HG03066 (cell line): ENCODE measurements around the gene NUP93.

Experiments
- ATAC-seq: cut with Tn5 transposase; IDR thresholded peaks from one replicate; pipeline ENCODE4 v1.9.1; 2021; ENCODE audit warnings: low read depth; ENCODE audit not compliant: unreplicated experiment

Gene NUP93

DNA sequence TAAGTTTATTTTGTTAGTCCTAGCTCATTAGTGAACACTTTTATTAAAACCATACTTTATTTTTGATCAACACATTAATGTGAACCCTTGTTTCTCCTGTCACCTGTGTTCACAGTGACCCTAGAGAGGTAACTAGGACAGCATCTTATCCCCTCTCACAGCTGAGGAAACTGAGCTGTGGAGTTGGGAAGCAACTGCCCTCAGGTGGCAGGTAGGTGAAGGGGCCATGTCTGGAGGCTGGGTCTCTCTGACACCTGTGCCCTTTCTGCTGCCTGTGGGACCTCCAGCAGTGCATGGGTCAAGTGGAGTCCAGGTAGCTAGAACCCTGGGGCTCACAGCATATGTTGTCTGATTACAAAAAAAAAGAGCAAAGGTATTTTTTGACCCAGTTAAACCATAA lies 112.2 kb downstream of the NUP93 start:
- no peak for ATAC-seq

DNA sequence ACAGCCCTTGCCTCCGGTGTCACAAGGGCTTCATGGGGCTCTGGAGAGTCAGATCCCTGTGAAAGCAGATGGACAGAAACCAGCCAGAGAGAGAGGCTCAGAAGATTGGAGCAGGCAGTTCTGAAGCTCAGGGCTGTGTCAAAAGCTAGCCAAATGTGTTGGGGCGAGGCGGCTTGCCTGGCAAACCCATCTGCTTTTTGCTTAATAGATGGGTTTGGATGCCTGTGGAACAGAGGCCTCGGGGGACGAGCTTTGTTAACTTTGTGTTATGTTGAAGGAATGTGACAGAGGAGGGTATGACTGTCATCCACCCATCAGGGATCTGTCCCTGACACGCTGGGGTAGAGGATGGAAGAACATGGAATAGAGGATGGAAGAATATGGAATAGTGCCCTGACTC lies 114.1 kb downstream of the NUP93 start:
- ATAC-seq = no peak

DNA sequence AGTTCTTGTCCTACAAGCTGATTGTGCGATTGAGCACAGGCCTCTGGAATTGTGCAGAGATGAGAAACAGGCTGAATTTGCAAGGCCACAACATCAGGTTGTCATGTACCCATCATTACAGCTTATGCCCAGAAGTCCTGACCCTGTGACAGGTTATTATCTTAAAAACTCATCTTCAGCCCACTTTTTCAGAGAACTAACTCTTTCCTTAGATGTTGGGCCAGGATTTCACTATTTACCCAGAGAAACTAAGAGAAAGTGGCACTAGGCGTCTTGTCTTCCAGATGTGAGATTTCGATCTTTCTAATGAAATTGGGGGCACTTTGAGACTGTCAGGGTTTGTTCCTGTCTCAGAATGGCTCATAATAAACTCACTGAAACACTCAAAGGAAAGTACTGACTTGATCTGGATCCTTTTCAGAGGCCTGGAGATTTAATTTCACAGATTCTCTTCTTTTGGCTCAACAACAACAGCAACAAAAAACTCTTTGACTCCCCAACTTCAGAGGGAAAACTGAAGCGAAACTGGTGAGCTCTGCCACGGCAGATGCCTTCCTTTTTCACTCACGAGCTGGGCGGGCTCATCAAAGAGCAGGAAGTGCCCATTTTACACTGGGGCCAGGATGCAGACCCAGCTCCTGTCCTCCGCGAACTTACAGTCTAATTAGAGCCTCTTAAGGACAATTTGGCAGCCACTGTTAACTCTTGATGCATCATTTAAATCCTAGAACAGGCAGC lies 117.4 kb downstream of the NUP93 start:
- no peak for ATAC-seq

DNA sequence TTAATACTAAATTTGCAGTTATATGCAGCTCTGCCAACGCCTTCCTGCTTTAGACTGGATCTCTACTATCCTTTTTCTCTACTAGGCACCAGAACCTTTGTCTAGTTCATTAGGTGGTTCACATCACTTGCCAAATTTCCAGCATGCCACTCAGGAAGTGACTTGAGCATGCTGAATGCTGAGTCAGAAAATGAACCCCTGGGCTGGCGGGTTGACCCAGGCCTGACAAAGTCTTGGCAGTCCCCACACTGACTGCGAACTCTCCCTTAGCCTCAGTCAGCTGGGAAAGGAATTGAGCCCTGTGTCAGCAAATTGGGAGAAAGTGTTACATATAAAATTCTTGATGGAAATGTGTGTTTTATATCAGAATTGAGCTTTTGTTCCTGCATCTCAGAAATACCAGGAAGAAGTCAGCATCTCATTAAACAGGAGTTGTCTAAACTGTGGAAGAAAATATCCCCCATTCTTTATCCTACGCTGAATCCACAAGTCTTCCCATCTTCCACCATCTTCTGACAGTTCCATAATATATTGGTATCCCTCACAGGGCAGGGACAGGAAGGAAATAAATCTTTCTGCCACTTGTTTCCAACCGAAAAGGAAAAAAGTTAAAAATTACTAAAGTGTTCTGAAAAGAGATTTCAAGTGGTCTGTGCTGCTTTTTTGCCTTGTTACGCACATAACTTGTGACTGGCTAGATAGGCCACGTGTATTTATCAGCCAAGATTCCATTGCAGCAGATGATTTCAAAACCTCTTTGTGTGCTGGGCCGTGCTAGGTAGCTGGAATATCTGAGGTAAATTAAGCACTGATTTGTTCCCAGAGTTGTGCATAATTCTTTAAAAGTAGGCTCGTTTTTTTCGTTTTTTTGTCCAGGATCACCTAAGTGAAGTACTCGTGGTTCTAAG lies 118.4 kb downstream of the NUP93 start:
- ATAC-seq = no peak

DNA sequence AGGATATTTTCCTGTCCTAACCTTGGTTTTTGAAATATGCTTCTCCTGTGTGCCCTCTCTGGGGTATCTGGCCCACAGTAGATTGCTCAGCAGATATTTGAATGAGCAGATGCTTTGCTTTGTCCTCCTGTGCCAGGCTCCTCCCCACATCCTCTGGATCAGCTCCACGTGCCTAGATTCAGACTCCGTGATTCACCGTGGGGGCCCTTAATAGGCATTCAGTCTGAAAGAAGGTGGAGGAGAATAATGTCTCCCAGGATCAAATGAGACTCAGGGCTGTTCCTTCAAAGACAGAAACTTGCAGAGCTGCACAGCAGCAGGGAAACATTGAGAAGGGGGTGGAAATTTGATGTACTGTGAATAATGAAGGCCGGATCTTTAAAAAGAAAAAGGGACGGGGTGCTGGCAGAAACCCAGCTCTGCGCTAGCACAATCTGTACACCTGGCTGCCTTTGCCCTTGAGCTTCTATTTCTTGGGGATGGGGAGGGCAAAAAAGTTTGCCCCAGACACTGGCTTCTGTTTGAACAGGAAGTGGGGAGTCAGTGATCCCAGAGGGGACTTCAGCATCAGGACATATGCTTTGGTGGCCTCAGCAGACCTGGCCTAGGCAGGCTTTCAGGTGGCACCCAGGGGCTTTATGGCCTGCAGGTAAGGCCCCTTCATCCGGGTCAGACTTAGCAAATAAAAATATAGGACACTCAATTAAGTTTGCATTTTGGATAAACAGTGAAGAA lies 119.2 kb downstream of the NUP93 start:
- ATAC-seq = no peak

DNA sequence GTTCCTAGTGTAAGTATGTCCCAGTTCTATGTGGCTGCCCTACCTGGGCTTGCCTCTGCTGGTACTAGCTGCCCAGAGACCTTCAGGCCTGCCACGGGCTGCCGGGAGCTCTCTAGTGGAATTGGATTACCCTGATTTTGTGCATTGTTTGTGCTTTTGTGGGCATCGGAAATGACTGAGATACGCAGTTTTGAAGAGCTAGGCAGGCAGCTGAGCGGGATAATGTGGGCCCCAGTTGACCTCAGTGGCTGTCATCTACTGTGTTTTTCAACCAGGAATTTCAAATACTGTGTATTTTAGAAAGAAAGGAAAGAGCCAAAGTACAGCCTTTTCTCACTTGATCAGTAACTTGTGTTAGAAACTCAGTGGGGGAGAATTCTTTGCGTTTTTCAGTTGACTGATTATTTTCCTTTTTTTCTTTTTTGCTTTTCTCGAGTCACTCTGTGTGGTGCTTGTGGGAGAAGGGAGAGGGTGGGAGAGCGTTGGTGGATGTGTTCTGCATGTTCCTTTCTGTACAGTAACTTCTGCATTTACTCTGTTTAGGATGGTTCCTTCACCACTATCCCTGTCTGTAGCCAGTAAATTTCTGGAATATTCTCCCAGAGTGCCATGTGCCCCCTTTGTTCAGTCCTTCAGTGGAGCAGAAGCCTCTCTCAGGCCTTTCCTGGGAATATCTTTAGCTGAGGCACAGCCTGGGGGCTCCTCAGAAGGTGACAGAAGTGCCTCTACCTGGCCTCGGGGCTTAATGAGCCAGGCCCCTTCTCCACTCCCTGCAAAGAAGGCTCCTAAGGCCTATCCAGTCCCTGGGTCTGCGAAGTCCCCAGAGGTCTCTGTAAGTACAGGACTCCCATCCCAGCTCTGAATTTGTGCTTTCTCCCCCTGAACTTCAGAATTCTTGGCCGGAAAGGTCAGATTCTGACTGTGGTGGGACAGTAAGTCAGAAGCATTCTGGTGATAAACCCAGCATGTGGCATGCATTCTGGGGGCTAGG lies 120.1 kb downstream of the NUP93 start:
- ATAC-seq = no peak

DNA sequence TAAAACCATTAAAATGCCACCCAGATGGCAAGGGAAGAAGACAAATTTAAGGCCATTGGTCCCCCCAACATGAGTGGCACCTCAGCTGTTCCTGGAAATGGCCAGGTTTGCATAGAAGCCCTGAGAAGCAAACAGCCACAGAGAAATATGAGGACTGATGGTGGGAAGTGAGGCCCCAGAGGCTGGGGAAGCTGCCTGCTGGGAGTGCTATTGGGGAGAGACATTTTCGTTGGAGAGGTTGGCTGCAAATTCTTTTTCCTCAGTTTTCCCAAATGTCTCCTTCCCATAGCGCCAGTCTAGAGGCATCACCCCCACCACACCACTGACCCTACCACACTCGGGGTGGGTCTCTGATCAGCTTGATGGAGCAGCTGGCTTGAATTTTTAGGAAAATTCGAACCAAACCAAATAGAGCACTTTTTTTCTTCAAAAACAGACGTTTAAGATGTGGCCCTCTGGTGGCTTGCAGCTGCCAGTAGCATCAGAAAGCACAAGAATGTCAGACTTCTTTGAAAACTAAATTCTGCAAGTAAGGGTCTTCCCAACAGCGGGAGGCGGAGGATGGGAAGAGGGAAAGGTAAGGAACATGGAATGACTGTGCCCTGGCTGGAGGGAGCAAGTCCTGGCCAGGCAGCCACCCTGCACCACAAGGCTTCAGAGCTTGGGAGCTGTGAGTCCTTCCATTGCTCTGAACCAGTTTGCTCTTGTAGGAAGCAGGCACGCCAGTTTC lies 121.9 kb downstream of the NUP93 start:
- ATAC-seq = no peak

DNA sequence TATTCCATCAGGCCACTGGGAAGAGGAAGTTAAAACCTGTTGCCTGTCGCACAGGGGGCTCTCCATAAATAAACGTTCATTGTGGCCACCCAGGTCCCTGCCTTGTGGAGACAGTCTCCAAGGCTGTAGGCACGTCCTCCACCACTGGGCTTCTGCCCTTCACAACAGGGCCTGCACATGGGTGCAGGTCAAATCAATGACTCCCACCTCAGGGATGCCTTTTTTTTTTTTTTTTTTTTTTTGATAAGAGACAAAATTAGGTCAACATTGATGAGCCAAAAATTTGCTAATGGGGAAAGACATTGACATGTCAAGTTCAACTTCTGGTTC lies 122.4 kb downstream of the NUP93 start:
- ATAC-seq = no peak

DNA sequence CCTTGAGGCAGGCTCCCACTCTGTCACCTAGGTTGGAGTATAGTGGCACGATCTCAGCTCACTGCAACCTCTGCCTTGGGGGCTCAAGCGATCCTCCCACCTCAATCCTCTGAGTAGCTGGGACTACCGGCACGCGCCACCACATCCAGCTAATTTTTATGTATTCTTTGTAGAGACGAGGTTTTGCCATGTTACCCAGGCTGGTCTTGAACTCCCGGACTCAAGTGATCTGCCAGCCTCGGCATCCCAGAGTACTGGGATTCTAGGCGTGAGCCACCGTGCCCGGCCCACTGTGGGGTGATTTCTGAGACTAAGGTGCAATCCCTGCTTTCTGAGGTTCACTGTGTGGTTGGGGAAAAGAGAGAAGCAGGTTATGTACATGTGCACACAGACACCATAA lies 123.0 kb downstream of the NUP93 start:
- no peak for ATAC-seq

DNA sequence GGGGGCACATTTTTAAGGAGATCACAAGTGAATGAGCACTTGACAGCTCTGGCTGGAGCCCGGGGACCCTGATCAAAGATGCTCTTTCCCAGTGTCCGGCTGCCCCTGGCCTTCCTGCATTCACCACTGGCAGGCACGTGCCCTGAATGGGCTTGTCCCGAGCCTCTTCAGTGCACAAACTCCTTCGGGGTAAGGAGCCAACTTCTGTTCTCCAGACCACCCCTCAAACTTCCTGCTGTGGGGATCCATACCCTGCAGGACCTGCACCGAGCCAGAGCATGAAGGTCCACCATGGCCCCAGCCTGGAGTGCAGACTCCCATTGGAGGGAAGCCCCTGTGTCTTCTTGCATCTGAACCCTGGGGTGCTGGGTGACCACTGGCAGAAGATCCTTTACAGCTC lies 125.3 kb downstream of the NUP93 start:
- no peak for ATAC-seq

DNA sequence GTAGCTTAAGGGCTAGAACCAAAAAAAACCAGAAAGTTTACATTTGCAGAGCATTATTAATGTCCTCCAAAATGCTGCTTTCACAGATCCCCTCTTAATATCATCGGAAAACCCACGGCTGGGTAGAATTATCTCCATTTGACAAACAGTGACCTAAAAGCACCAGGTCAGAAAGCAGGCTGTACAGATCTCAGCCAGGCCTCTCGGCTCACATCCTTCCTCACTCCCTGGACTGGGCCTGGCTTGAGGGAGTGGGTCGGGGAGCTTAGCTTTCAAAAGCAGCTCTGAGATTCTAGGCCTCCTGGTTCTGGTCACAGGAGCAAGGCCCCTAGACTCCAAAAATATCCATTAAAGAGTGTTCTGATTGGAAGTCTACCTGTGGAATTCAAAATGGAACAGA lies 126.0 kb downstream of the NUP93 start:
- no peak for ATAC-seq

DNA sequence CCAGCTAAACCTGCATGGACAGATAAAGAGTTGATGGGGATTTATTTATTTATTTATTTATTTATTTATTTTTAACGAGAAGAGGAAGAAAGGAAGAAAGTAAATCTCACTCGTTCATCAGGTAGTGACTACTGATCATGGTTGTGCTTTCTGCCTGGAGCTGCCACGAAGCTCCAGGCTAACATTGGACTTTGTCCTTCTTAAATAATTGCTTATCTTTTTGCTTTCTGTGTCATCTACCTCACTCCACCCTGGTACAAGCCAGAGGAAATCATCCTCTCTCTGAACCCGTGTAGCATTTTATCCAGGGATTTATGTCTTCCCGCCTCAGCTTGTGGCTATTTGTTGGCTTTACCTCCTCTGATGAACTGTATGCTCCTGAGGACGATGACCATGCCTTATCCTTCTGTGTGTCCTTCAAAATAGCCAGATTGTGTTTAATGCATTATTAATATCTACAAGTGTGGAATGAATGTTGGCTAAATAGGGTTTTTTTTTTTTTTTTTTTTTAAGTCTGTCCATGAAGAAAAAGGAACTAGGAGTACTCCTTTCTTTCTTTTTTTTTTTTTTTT lies 127.0 kb downstream of the NUP93 start:
- no peak for ATAC-seq

DNA sequence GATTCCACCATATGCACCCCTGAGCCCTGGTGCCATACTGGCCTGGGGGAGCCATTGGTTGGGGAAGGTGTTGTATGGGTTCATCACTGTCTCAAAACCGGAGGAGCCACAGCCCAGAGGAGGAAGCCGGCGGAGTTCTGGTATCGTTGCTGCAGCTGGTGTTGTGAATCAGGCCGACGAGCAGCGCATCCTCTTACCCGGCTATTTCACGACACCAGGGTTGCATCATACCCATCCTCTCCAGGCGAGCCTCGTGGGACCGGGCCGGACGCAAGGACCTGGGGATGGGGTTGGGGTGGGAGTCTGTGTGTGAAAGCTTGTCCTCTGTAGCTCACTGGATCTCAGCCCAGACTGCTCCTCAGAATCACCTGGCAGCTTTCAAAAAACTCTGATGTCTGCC lies 128.4 kb downstream of the NUP93 start:
- ATAC-seq = no peak

DNA sequence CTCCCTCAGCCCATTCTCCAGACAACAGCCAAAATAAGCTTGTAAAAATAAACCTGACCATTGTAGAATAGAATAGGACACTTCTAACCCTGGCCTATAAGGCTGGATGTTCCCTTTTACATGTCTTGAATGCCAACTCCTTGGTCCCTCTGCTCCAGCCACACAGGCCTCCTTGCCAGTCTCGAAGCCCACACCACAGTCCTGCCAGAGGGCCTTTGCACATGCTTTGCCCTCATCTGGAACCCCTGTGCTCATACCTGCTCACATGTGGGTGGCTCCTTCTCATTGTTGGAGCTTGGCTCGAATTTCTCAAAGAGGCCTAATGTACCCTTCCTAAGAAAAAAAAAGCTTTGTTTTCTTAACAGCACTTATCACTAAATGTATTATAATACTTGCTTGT lies 129.7 kb downstream of the NUP93 start:
- no peak for ATAC-seq

DNA sequence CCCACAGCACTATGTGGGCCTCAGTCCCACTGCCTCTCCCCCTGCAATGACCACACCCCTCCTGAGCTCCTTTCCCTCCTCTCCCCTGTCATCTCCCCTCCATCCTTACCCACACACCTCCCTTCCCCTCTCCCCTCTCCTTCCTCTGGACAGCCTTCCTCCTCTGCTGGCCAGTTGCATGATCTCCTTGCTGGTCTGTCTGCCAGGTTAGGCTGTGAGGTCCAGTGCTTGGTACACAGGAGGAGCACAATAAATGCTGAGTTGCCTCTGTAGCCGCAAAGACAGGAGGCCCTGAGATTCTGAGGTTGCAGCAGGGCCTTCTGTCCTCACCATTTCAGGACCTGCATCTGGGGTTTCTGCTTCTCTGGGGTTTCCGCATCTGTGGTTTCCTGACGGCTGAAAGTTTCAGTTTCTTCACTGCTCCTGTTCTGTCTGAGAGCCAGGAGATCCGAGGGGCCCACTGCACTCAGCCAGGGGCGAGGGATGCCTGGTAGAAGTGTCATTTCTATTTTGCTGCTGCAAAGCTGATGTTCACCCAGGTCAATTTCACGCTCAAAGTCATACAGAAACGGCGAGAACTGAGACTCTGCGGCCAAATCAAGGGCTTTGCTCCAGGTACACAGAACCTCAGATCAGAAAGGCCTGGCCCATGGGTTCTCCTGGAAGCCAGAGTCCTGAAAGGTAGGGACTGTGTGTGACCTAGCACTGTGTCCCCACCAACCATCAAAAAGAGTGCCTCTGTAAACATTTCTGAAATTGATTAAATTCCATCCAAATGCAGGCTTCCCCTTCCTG lies 130.5 kb downstream of the NUP93 start:
- ATAC-seq = peak; percentile 92

DNA sequence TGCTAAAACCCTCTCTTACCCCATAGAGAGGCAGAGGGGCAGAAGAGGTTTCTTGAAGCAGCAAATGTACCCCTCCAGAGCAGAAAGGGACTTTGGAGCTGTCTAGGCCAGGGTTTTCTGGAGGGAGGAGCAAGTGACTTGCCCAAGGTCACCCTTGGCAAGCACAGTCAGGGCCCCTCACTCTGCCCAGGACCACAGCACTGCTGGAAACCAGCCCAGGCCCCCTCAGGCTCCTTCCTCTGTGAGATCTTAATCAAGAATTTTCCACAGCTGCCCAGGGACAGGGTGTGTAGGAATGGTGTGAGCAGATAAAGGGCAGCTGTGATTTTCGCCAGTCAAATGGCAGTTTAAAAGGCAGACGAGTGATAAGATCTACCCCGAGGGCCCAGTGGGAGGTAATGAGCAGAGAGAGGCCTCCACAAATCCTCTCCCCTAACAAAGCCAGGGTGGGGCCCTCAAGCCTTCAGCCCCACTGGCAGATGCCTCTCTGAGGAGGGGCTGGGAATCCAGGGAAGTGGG lies 131.2 kb downstream of the NUP93 start:
- no peak for ATAC-seq

DNA sequence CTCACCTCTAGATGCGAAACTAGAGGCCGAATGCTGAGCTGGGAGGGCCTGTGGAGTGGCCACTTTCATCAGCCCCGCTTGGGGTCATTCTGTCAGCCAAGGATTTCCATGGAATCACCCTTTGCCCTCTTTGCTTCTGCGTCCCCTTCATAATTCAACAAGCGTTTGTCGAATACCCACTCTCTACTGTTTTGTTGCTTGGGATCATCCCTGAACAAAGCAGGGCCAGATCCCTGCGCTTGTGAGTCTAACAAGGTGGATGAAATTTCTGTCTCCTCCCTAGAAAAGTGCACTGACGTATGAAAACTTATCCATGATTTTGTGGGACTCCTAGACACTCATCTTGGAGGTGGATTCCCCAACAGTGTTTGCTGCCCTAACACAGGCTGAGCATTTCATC lies 131.8 kb downstream of the NUP93 start:
- no peak for ATAC-seq

DNA sequence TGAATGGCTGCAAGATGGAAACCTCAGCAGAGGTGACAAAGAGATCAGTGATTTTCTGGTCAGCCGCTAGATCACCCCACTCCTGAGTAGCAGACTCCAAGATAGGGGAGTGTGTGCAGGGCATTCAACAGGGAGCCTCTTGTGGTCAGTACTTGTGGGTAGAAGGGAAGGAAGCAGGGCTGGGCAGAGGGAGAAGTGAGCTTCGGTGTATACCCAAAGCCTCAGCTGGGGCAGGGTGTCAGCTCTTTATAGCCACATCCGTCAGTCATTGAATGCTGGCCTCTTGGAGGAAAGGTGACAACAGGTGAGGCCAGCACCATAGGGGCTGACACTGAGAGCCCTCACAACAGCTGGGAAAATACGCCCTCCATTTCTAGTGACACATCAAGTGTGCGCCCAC lies 132.8 kb downstream of the NUP93 start:
- no peak for ATAC-seq
